H1 (cell line): Measurements from ENCODE around the gene SLC7A6OS. TPM values are rescaled to one million over a fixed set of nuclear protein-coding genes. Genes with fewer than 3 reads are reported as not detected.

Experiments used
- CTCF ChIA-PET: fragments of 300-600 bp; sonication (Branson Sonifier 250); formaldehyde crosslinking; loops from one replicate; lab custom pipeline; 2021; ENCODE audit not compliant: partially characterized antibody; lab: Charles Lee
- POLR2A ChIA-PET: fragments of 300-600 bp; sonication (Branson Sonifier 250); formaldehyde crosslinking; loops from one replicate; lab custom pipeline; 2021; ENCODE audit warnings: inconsistent platforms; ENCODE audit not compliant: partially characterized antibody; lab: Charles Lee
- DNase-seq, 2 experiments: peaks; one replicate each; pipeline versions ENCODE4 v3.0.0 to v3.0.0-alpha.2; 2010 to 2022; ENCODE audit warnings: low spot score in 2 of 2, low read depth in 1 of 2, mixed read lengths in 1 of 2
- FAIRE-seq: peaks from 2 replicates; lab custom pipeline; 2011; peaks lifted over from hg19 to GRCh38; lab: Jason Lieb, UNC
- H2AFZ ChIP-seq: 2 replicates; pipeline ENCODE4 v1.8.1; 2012; ENCODE audit warnings: low read length, inconsistent platforms
- H2AK5ac ChIP-seq: 2 replicates; pipeline ENCODE4 v1.6.1; 2013; ENCODE audit warnings: low read depth, low read length
- H2BK120ac ChIP-seq: replicated peaks from 2 replicates; pipeline ENCODE3; 2013; ENCODE audit warnings: low read depth, low read length, inconsistent platforms
- H2BK12ac ChIP-seq: 2 replicates; pipeline ENCODE4 v1.6.1; 2013; ENCODE audit warnings: low read depth, low read length
- H2BK15ac ChIP-seq: 2 replicates; pipeline ENCODE4 v1.6.1; 2013; ENCODE audit warnings: low read length
- H2BK20ac ChIP-seq: 2 replicates; pipeline ENCODE4 v1.6.1; 2013; ENCODE audit warnings: low read length
- H2BK5ac ChIP-seq: 2 replicates; pipeline ENCODE4 v1.6.1; 2013; ENCODE audit warnings: low read depth, low read length
- H3K14ac ChIP-seq: 2 replicates; pipeline ENCODE4 v1.6.1; 2013; ENCODE audit warnings: inconsistent platforms; ENCODE audit not compliant: insufficient read length
- H3K18ac ChIP-seq: 2 replicates; pipeline ENCODE4 v1.6.1; 2013; ENCODE audit warnings: low read length; ENCODE audit errors: extremely low read depth
- H3K23ac ChIP-seq: 2 replicates; pipeline ENCODE4 v1.6.1; 2013; ENCODE audit warnings: inconsistent platforms; ENCODE audit not compliant: insufficient read length
- H3K23me2 ChIP-seq: 2 replicates; pipeline ENCODE4 v1.6.1; 2013; ENCODE audit warnings: low read depth, low read length
- H3K27ac ChIP-seq: 2 replicates; pipeline ENCODE4 v1.6.1; 2011; ENCODE audit warnings: low read depth, low read length, inconsistent platforms
- H3K27me3 ChIP-seq, 4 experiments: replicated peaks in 1 of 4; 1 replicate in 1 of 4; 2 replicates in 3 of 4; pipeline versions ENCODE4 v1.6.1 to v1.8.1; 2011 to 2013; ENCODE audit warnings: low read length in 3 of 4, mild to moderate bottlenecking in 3 of 4, inconsistent platforms in 2 of 4, mixed read lengths in 2 of 4, moderate library complexity in 1 of 4; ENCODE audit not compliant: control insufficient read depth in 3 of 4, insufficient read depth in 3 of 4; ENCODE audit errors: extremely low read depth in 1 of 4
- H3K36me3 ChIP-seq, 4 experiments: 2 replicates each; pipeline versions ENCODE4 v1.6.1 to v1.8.1; 2011 to 2013; ENCODE audit warnings: mild to moderate bottlenecking in 4 of 4, low read length in 3 of 4, moderate library complexity in 2 of 4, control low read depth in 1 of 4, inconsistent platforms in 1 of 4; ENCODE audit not compliant: insufficient read depth in 4 of 4, control insufficient read depth in 2 of 4
- H3K4ac ChIP-seq: replicated peaks from 2 replicates; pipeline ENCODE3; 2013; ENCODE audit warnings: low read length, low read depth, mixed read lengths, inconsistent platforms; ENCODE audit not compliant: insufficient read length
- H3K4me1 ChIP-seq, 4 experiments: replicated peaks in 1 of 4; 1 replicate in 1 of 4; 2 replicates in 3 of 4; pipeline versions ENCODE4 v1.6.1 to v1.8.1; 2011 to 2013; ENCODE audit warnings: low read length in 3 of 4, inconsistent platforms in 2 of 4, mixed read lengths in 1 of 4; ENCODE audit not compliant: insufficient read depth in 4 of 4, control insufficient read depth in 3 of 4
- H3K4me2 ChIP-seq, 2 experiments: 2 replicates each; pipeline versions ENCODE4 v1.6.1 to v1.8.1; 2011 to 2013; ENCODE audit warnings: low read depth in 2 of 2, low read length in 2 of 2, control low read depth in 1 of 2, inconsistent platforms in 1 of 2, mild to moderate bottlenecking in 1 of 2; ENCODE audit not compliant: insufficient read depth in 1 of 2
- H3K4me3 ChIP-seq, 4 experiments: fragments of 200-600, 300-600 bp in 1 of 4; sonication (generic), shearing (Covaris generic), sonication (Bioruptor Twin) in 1 of 4; 2 replicates each; pipeline versions ENCODE4 v1.5.1 to v1.8.1; 2011 to 2016; ENCODE audit warnings: low read length in 4 of 4, low read depth in 3 of 4, control low read depth in 2 of 4, inconsistent platforms in 2 of 4, mild to moderate bottlenecking in 2 of 4, mixed read lengths in 1 of 4, moderate library complexity in 1 of 4; ENCODE audit not compliant: insufficient read depth in 2 of 4; ENCODE audit errors: extremely low read depth in 1 of 4
- H3K56ac ChIP-seq: replicated peaks from 2 replicates; pipeline ENCODE3; 2013; ENCODE audit warnings: low read depth, mild to moderate bottlenecking, mixed read lengths, low read length, inconsistent platforms; ENCODE audit not compliant: insufficient read length
- H3K79me1 ChIP-seq: 2 replicates; pipeline ENCODE4 v1.6.1; 2013; ENCODE audit warnings: low read depth, low read length, control low read depth
- H3K79me2 ChIP-seq, 2 experiments: 2 replicates each; pipeline versions ENCODE4 v1.6.1 to v1.8.1; 2012 to 2013; ENCODE audit warnings: low read length in 2 of 2, mild to moderate bottlenecking in 2 of 2, inconsistent platforms in 1 of 2; ENCODE audit not compliant: insufficient read depth in 2 of 2, control insufficient read depth in 1 of 2
- H3K9ac ChIP-seq, 4 experiments: replicated peaks in 1 of 4; 1 replicate in 1 of 4; 2 replicates in 3 of 4; pipeline versions ENCODE4 v1.6.1 to v1.8.1; 2011 to 2013; ENCODE audit warnings: low read depth in 3 of 4, low read length in 3 of 4, control low read depth in 2 of 4, mild to moderate bottlenecking in 2 of 4, moderate library complexity in 2 of 4, inconsistent platforms in 1 of 4; ENCODE audit errors: extremely low read depth in 1 of 4
- H3K9me3 ChIP-seq, 2 experiments: 2 replicates each; pipeline versions ENCODE4 v1.6.1 to v1.8.1; 2012 to 2013; ENCODE audit warnings: mild to moderate bottlenecking in 2 of 2, moderate library complexity in 2 of 2, control low read depth in 1 of 2, inconsistent platforms in 1 of 2, low read depth in 1 of 2, low read length in 1 of 2, mixed read lengths in 1 of 2; ENCODE audit not compliant: insufficient read depth in 2 of 2
- H4K20me1 ChIP-seq, 2 experiments: replicated peaks in 1 of 2; 2 replicates each; pipeline versions ENCODE3 to v1.8.1; 2011 to 2013; ENCODE audit warnings: inconsistent platforms in 2 of 2, low read length in 2 of 2, mild to moderate bottlenecking in 1 of 2; ENCODE audit not compliant: insufficient read depth in 2 of 2, control insufficient read depth in 1 of 2
- H4K5ac ChIP-seq: 2 replicates; pipeline ENCODE4 v1.6.1; 2013; ENCODE audit warnings: low read length, low read depth, mixed read lengths, inconsistent platforms; ENCODE audit not compliant: insufficient read length
- H4K8ac ChIP-seq: 2 replicates; pipeline ENCODE4 v1.8.0; 2013; ENCODE audit warnings: mild to moderate bottlenecking, moderate library complexity, low read length, inconsistent platforms; ENCODE audit not compliant: insufficient read depth; ENCODE audit errors: extremely low read depth
- H4K91ac ChIP-seq: replicated peaks from 2 replicates; pipeline ENCODE3; 2013; ENCODE audit warnings: low read length, mixed read lengths, inconsistent platforms; ENCODE audit not compliant: insufficient read length
- ASH2L ChIP-seq: fragments of 200-600, 300-600 bp; sonication (generic); IDR thresholded peaks from one replicate; pipeline ENCODE4 v1.7.1; 2017; ENCODE audit warnings: low read length
- BACH1 ChIP-seq: IDR thresholded peaks from 2 replicates; pipeline ENCODE4 v1.6.1; 2012; ENCODE audit warnings: low read length, improper control_type of control experiment
- SIRT6 ChIP-seq: IDR thresholded peaks from one replicate; pipeline ENCODE4 v1.7.1; 2012; ENCODE audit warnings: low read length, inconsistent platforms
- TAF7 ChIP-seq: optimal IDR thresholded peaks from 2 replicates; pipeline ENCODE3; 2011; ENCODE audit warnings: low read depth, mild to moderate bottlenecking, inconsistent platforms, low read length, moderate library complexity, borderline replicate concordance
- WGBS, 2 experiments: shearing (Covaris generic) in 1 of 2; methylation state at CpG; one replicate each; pipeline versions ENCODE4 v1.1.6 to v1.1.7; 2013 to 2015; ENCODE audit warnings: low lambda C conversion rate in 2 of 2, mixed read lengths in 2 of 2, inconsistent platforms in 1 of 2, low coverage in 1 of 2, missing lambda C conversion rate in 1 of 2; ENCODE audit not compliant: insufficient replicate concordance in 2 of 2, insufficient coverage in 1 of 2, insufficient read length in 1 of 2; ENCODE audit errors: extremely low coverage in 1 of 2, missing lambda C conversion rate in 1 of 2; 5-methylcytosine and 5-hydroxymethylcytosine counted together
- long read RNA-seq, 2 experiments: library from RNA in 1 of 2; library from capped mRNA in 1 of 2; stranded (forward); transcript quantifications; one replicate each; pipeline ENCODE4 v2.0.0, GENCODE V29; 2021; ENCODE audit warnings: inconsistent platforms in 1 of 2
- polyA minus RNA-seq, 3 experiments: library from RNA; depleted of rRNA, polyadenylated mRNA; stranded (reverse); fragments of >200 nt; gene quantifications; 1 replicate in 2 of 3; 2 replicates in 1 of 3; pipeline ENCODE4 v1.2.3, GENCODE V29; 2011
- polyA plus RNA-seq, 7 experiments: library from polyadenylated mRNA; depleted of rRNA in 3 of 7; stranded (reverse) in 5 of 7; unstranded in 2 of 7; fragments of >200 nt in 5 of 7; fragments of 200-250 nt in 2 of 7; gene quantifications; 1 replicate in 5 of 7; 2 replicates in 1 of 7; 4 replicates in 1 of 7; pipeline versions ENCODE4 v1.2.1 to v1.2.3, GENCODE V29; 2011 to 2013; ENCODE audit warnings: missing spikeins in 2 of 7, mixed read lengths in 2 of 7
- total RNA-seq: library from RNA; stranded (reverse); fragmentation: NEBNext Ultra II Directional; extraction: Animal tissue kit (Norgen Biotek cat#: 25700); gene quantifications from 2 replicates; pipeline ENCODE4 v1.2.1, GENCODE V29; 2021
- TF ChIP-seq, protein P1 (sequence below), 3 experiments: IDR thresholded peaks; 1 replicate in 2 of 3; 2 replicates in 1 of 3; pipeline versions ENCODE4 v1.5.1 to v1.6.1; 2011; ENCODE audit warnings: low read length in 3 of 3, mild to moderate bottlenecking in 3 of 3, inconsistent platforms in 2 of 3, low read depth in 1 of 3, moderate library complexity in 1 of 3; ENCODE audit not compliant: insufficient read depth in 1 of 3; ENCODE audit errors: control extremely low read depth in 1 of 3

The SLC7A6OS gene
- 16.4 and 21.3 TPM in 2 replicates for total RNA-seq
- 7.3 and 7.6 TPM in 2 replicates for polyA plus RNA-seq (2011; rRNA removed)
- polyA plus RNA-seq (2011; cell fraction: cytosol; rRNA removed) = 12.4 TPM
- polyA plus RNA-seq (2011; cell fraction: nucleus; rRNA removed) = 15.3 TPM
- 9.3 to 16.0 TPM (median 12.7 TPM) in 4 replicates for polyA plus RNA-seq (2012, experiment 1 of 2)
- polyA plus RNA-seq (2012, experiment 2 of 2) = 3.8 TPM
- polyA plus RNA-seq (2013, experiment 1 of 2) = 10.4 TPM
- 9.0 TPM for polyA plus RNA-seq (2013, experiment 2 of 2)
- polyA minus RNA-seq (2011; rRNA and poly(A)+ RNA removed) = 10.2 and 11.4 TPM in 2 replicates
- polyA minus RNA-seq (2011; cell fraction: cytosol; rRNA and poly(A)+ RNA removed) = 6.2 TPM
- polyA minus RNA-seq (2011; cell fraction: nucleus; rRNA and poly(A)+ RNA removed) = 18.8 TPM
- long read RNA-seq, experiment 1, full-length matches to known transcripts = 4 of 15 reads
- long read RNA-seq, experiment 1, partial matches to known transcripts = 8 of 15 reads
- long read RNA-seq, experiment 1, other reads (novel, unspliced or antisense) = 3 of 15 reads
- long read RNA-seq, experiment 2, full-length matches to known transcripts = 14 of 20 reads
- long read RNA-seq, experiment 2, partial matches to known transcripts = 3 of 20 reads
- long read RNA-seq, experiment 2, other reads (novel, unspliced or antisense) = 3 of 20 reads

DNA sequence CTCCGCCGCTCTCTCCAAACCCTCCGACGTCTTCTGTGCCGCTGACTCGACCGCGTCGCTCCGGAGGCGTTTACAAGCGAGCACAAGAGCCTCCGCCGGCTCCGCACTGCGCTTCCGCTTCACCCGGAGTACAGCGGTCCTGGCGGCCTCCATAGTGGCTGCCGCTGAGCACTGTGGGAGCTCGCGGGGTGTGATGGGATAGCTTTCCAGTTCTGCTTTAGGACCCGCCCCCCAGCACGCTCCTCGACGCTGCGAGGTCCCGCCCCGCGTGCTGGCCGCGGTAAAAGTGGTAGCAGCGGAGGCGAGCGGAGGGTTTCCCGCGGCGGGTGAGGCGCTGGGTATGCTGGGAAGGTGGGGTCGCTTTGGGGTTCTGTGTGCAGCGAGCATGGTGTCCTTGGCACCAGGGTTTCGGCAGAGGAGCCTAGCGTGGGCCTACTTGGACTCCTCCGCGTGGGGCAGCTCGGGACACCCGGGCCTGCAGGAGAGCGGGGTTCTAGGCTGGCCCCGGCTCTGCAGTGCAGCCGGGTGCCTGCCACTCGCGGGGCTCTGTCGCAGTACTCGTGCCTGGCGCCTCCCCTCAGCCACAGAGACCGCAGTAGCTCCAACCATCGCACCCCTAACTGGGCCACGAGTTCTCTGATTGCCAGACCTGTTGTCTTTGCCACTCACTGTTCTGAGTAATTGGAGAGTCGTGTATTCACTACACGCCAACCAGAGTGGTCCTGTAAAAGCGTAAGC, at the start of gene SLC7A6OS, which contains the start of gene PRMT7:
Gene SLC7A6OS, minus strand, starts transcription at position 173 of the 738 bp plus-strand sequence. Its CDS starts 20 bp downstream, at position 153.
Gene PRMT7, plus strand, starts transcription at position 246 of the 738 bp plus-strand sequence. CDS start 4,961 bp downstream, outside the sequence.
- ChIA-PET CTCF (interaction anchor here (0.6 to 2.4 kb wide), 14 partner anchors 9 to 228 kb away, joined by 3 to 34 read pairs (median 4); partner anchors contain the start of gene SLC7A6), POLR2A (interaction anchor here (0.6 to 3.8 kb wide), 32 partner anchors 8 to 807 kb away, joined by 3 to 44 read pairs (median 6); partner anchors contain the start of genes ESRP2, NFATC3, PLA2G15 and SLC7A6)
- peak within 1 kb of the TSS; percentile 96 for H4K8ac ChIP-seq
- peaks cover 0 to 4% of the 10 kb centered on the region in 2 experiments for H4K20me1 ChIP-seq
- peaks cover 4 to 29% of the 10 kb centered on the region in 2 experiments for H3K79me2 ChIP-seq
- peaks cover 0 to 26% (median 7%) of the 10 kb centered on the region in 4 experiments; a peak in 3 of 8 replicates for H3K36me3 ChIP-seq
- peak within 1 kb of the TSS; percentile 33 for H2BK120ac ChIP-seq
- peak within 1 kb of the TSS; percentile 87 for H3K27ac ChIP-seq
- H3K23me2 ChIP-seq = peaks cover 9% of the 10 kb centered on the region; the same call in 1 of the 2 replicates
- H2BK12ac ChIP-seq = no peak within 1 kb of the TSS
- no peak within 1 kb of the TSS for H3K4ac ChIP-seq
- H3K79me1 ChIP-seq = peaks cover 5% of the 10 kb centered on the region; the same call in 1 of the 2 replicates
- DNase-seq (peak; percentile 67 to 93), FAIRE-seq (no peak)
- H2AK5ac ChIP-seq = no peak within 1 kb of the TSS
- H3K9me3 ChIP-seq = no peaks in the 10 kb centered on the region
- peak within 1 kb of the TSS; percentile 84 to 90 (median 88) for H3K9ac ChIP-seq
- peaks cover 3 to 6% (median 4%) of the 10 kb centered on the region in 4 experiments; a peak in 5 of 7 replicates for H3K4me1 ChIP-seq
- no peak within 1 kb of the TSS for H3K14ac ChIP-seq
- H3K4me2 ChIP-seq = peak within 1 kb of the TSS; percentile 93 to 98
- peak within 1 kb of the TSS; percentile 84; the same call in 1 of the 2 replicates for H3K18ac ChIP-seq
- no peak within 1 kb of the TSS for H2BK20ac ChIP-seq
- WGBS, 2 experiments = 3% methylated on average over 62 of the region's 62 CpGs; no CpG with 5 or more reads in 1 of the 2 experiments
- H2BK5ac ChIP-seq = peak within 1 kb of the TSS; percentile 93
- peak within 1 kb of the TSS; percentile 91 for H2AFZ ChIP-seq
- peak within 1 kb of the TSS; percentile 96 for H4K5ac ChIP-seq
- H2BK15ac ChIP-seq = no peak within 1 kb of the TSS
- peak within 1 kb of the TSS; percentile 69 to 96 (median 86) for H3K4me3 ChIP-seq
- H3K27me3 ChIP-seq = no peaks in the 10 kb centered on the region
- peak within 1 kb of the TSS; percentile 86 for H3K56ac ChIP-seq
- H3K23ac ChIP-seq = peak within 1 kb of the TSS; percentile 42
- H4K91ac ChIP-seq = peak within 1 kb of the TSS; percentile 81
- TF ChIP-seq, protein P1, sequence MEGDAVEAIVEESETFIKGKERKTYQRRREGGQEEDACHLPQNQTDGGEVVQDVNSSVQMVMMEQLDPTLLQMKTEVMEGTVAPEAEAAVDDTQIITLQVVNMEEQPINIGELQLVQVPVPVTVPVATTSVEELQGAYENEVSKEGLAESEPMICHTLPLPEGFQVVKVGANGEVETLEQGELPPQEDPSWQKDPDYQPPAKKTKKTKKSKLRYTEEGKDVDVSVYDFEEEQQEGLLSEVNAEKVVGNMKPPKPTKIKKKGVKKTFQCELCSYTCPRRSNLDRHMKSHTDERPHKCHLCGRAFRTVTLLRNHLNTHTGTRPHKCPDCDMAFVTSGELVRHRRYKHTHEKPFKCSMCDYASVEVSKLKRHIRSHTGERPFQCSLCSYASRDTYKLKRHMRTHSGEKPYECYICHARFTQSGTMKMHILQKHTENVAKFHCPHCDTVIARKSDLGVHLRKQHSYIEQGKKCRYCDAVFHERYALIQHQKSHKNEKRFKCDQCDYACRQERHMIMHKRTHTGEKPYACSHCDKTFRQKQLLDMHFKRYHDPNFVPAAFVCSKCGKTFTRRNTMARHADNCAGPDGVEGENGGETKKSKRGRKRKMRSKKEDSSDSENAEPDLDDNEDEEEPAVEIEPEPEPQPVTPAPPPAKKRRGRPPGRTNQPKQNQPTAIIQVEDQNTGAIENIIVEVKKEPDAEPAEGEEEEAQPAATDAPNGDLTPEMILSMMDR (IDR thresholded peaks at IDR 0.05; ENCODE audit: control extremely low read depth in 1 of 3, insufficient read depth in 1 of 3, low read depth in 1 of 3, low read length in 3 of 3) = peak in 2 of 3 experiments; percentile 14 to 24; a peak in 2 of 4 replicates
- TF ChIP-seq SIRT6 (no peak), TAF7 (peak; percentile 64), ASH2L (peak; percentile 95), BACH1 (no peak)
